ENCODE measurements around the gene VAV3. TPM values are rescaled to one million over a fixed set of nuclear protein-coding genes. Genes with fewer than 3 reads are reported as not detected.

VAV3 gene
- total and polyA plus RNA-seq, 2 of the 8 experiments (the other 6 are each of a cell fraction or from before 2014, with no cell fraction given), result 2.9 to 7.9 TPM

- no peak for TF ChIP-seq CHD7 (IDR thresholded peaks at IDR 0.05; ENCODE audit: insufficient replicate concordance, low read length)
- TF ChIP-seq TEAD4 (IDR thresholded peaks at IDR 0.05; ENCODE audit: low read depth, low read length), result no peak
- TF ChIP-seq ASH2L (IDR thresholded peaks at IDR 0.05; ENCODE audit: low read length), result no peak
- TF ChIP-seq E2F6 (IDR thresholded peaks at IDR 0.05), result no peak
- no peak for TF ChIP-seq BRCA1 (IDR thresholded peaks at IDR 0.05; ENCODE audit: low read depth, low read length)
- no peak for TF ChIP-seq BACH1 (IDR thresholded peaks at IDR 0.05; ENCODE audit: low read length)
- no peak for TF ChIP-seq POLR2AphosphoS5 (IDR thresholded peaks at IDR 0.05; ENCODE audit: low read depth, low read length)
- TF ChIP-seq JUND (IDR thresholded peaks at IDR 0.05; ENCODE audit: low read length), result no peak
- no peak for TF ChIP-seq SIX5 (IDR thresholded peaks at IDR 0.05; ENCODE audit: low read depth, low read length)
- TF ChIP-seq EGR1 (IDR thresholded peaks at IDR 0.05; ENCODE audit: borderline replicate concordance, low read depth, low read length), result no peak
- TF ChIP-seq CHD1 (IDR thresholded peaks at IDR 0.05; ENCODE audit: low read depth, low read length), result no peak
Measured at GRCh38 chr1:107531065-107531908, 433.7 kb downstream of the VAV3 start (continued).
